ENCODE results near the gene TOP2B. TPM values are rescaled to one million over a fixed set of nuclear protein-coding genes. Genes with fewer than 3 reads are reported as not detected.

Gene TOP2B
- total RNA-seq, 1 experiment from 2014 or later: 63.1 TPM

DNA sequence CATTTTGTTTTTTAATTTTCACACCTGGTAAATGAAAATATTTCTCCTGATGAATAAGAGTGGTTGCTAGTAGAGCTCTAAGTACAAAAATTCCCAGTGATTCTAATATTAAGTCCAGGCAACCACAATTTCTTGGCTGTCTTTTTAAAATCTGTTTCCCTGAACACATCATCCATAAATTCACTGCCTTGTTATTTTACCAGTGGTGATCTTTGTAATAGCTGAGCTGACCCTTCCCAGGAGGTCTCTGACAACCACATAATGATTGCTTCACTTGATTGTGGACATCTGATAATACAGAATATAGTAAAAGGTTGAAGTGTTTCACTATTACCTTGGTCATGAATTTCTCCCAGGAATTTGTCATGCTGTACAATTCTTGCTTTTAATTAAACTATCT is 13.9 kb upstream of the TOP2B start:
- H3K27me3 ChIP-seq (ENCODE audit: control insufficient read depth, insufficient read depth, low read length): no peaks in the 10 kb centered on the region
- H3K36me3 ChIP-seq (ENCODE audit: control insufficient read depth, insufficient read depth, low read length): no peaks in the 10 kb centered on the region
- H3K4me3 ChIP-seq (ENCODE audit: low read depth in 2 of 2, low read length in 2 of 2): no peak overlapping the region
- TF ChIP-seq, protein P1, sequence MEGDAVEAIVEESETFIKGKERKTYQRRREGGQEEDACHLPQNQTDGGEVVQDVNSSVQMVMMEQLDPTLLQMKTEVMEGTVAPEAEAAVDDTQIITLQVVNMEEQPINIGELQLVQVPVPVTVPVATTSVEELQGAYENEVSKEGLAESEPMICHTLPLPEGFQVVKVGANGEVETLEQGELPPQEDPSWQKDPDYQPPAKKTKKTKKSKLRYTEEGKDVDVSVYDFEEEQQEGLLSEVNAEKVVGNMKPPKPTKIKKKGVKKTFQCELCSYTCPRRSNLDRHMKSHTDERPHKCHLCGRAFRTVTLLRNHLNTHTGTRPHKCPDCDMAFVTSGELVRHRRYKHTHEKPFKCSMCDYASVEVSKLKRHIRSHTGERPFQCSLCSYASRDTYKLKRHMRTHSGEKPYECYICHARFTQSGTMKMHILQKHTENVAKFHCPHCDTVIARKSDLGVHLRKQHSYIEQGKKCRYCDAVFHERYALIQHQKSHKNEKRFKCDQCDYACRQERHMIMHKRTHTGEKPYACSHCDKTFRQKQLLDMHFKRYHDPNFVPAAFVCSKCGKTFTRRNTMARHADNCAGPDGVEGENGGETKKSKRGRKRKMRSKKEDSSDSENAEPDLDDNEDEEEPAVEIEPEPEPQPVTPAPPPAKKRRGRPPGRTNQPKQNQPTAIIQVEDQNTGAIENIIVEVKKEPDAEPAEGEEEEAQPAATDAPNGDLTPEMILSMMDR (IDR thresholded peaks at IDR 0.05): no peak
- TF ChIP-seq TCF7L2 (IDR thresholded peaks at IDR 0.05; ENCODE audit: low read depth, low read length) (no peak), REST (IDR thresholded peaks at IDR 0.05; ENCODE audit: insufficient read depth in 1 of 2, low read depth in 2 of 2, low read length in 1 of 2) (no peak), POLR2AphosphoS5 (IDR thresholded peaks at IDR 0.05; ENCODE audit: low read depth, low read length) (no peak), SIN3A (IDR thresholded peaks at IDR 0.05; ENCODE audit: borderline replicate concordance, insufficient read depth, low read depth, low read length) (no peak)
- CTCF ChIA-PET: no interaction called here
- DNase-seq (ENCODE audit: low read depth, low spot score) (no peak), ATAC-seq (no peak)
- in situ Hi-C loops (cut with HindIII; ENCODE audit: low pct_unique_long_range_greater_than_20kb, low sequenced_read_pairs): no loop called here
- H3K9me3 ChIP-seq (ENCODE audit: control insufficient read depth, insufficient read depth, low read depth, low read length): no peaks in the 10 kb centered on the region
- intact Hi-C loops (cut with micrococcal nuclease; ENCODE audit: unreplicated experiment): no loop called here
- no peak overlapping the region for H3K27ac ChIP-seq (ENCODE audit: low read length)
- no peaks in the 10 kb centered on the region for H3K4me1 ChIP-seq (ENCODE audit: control insufficient read depth, insufficient read depth, low read length)
- BruUV-seq (replicated peaks): no TSS peak
- POLR2A ChIA-PET: no interaction called here

DNA sequence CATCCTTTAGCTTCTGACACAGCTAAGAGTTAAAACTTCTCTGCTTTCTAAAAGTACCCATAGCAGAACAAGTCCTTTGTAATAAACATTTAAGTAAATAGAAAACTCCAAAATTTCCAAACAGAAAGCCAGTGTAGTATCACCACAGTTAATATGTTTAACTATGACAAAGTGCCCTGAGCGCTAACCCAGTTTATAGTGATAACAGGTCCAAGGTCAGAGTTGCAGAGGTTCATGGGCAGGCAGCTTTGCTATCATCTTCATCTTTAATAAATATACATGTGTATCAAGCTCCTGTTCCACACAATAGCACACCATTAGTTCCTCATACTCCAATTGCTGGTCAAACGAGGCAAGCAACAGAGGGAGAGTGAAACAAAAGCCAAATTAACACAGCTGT is 12.4 kb upstream of the TOP2B start:
- BruUV-seq (replicated peaks): no TSS peak
- Histone ChIP-seq H3K36me3 (ENCODE audit: control insufficient read depth, insufficient read depth, low read length) (no peaks in the 10 kb centered on the region), H3K4me3 (ENCODE audit: low read depth in 2 of 2, low read length in 2 of 2) (no peak overlapping the region), H3K4me1 (ENCODE audit: control insufficient read depth, insufficient read depth, low read length) (no peaks in the 10 kb centered on the region), H3K9me3 (ENCODE audit: control insufficient read depth, insufficient read depth, low read depth, low read length) (no peaks in the 10 kb centered on the region), H3K27me3 (ENCODE audit: control insufficient read depth, insufficient read depth, low read length) (no peaks in the 10 kb centered on the region), H3K27ac (ENCODE audit: low read length) (no peak overlapping the region)
- ATAC-seq: no peak
- POLR2A ChIA-PET: no interaction called here
- DNase-seq (ENCODE audit: low read depth, low spot score): no peak
- TF ChIP-seq REST (IDR thresholded peaks at IDR 0.05; ENCODE audit: insufficient read depth in 1 of 2, low read depth in 2 of 2, low read length in 1 of 2): no peak
- in situ Hi-C loops (cut with HindIII; ENCODE audit: low pct_unique_long_range_greater_than_20kb, low sequenced_read_pairs) (no loop called here), intact Hi-C loops (cut with micrococcal nuclease; ENCODE audit: unreplicated experiment) (no loop called here)
- CTCF ChIA-PET: no interaction called here

All from Panc1 (cell line).